Activated CD4-positive, alpha-beta T cell treated with anti-CD3 and anti-CD28 coated beads, Interleukin-10, Interleukin-2, amounts not matched to agents 100 ng/mL and 50 ng/mL, durations not matched to agents 16 hours and 8 hours (primary cell): ENCODE results near the gene ST3GAL5.

ENCODE experiments used
- DNase-seq: peaks from one replicate; pipeline ENCODE4 v3.0.0-alpha.2; 2020

The ST3GAL5 gene

DNA sequence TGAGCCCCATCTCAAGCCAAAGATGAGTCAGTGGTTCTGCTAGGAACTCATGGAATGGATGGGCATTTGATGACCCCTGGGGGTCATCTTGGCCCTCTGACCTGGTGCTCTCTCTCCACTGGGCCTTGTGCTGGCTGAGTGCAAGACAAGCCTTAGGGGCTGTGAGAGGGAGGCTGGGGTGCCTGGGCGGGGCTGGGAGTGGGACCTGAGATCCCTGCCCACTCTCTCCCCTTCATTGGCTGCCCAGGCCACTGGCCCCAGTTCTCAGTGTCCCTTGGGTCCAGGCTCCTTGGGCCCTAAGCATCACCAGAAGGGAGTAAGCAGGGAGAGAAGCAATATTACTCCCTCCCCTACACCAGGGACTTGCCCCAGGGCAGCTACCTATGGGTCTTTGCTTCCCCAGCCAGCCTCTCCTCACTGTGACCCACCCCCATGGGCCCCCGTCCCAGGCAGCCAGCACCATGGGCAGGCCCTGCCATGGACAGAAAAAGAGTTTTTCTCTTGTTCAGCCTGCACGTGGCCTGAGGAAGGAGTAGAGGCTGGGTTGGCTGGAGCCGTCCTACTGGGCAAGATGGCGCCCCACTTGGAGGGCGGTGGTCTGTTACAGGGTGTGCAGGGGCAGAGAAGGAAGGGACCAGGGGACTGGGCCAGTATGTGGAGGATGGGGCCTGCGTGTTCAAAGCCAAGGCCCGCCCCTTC, 101.4 kb downstream of the ST3GAL5 start:
- no peak for DNase-seq
